HG03103 (cell line): ENCODE measurements around the gene GPR183.
"Not testable (repeated sequence)": the region's sequence is repeated elsewhere in the genome, so short reads cannot be mapped to it uniquely, and the experiment has no call there.

ENCODE experiments used
- ATAC-seq: cut with Tn5 transposase; IDR thresholded peaks from one replicate; pipeline ENCODE4 v1.9.1; 2021; ENCODE audit warnings: low read depth; ENCODE audit not compliant: unreplicated experiment

GPR183 gene

GRCh38 chr13:99251921-99252320 is 55.3 kb downstream of the GPR183 start:
- no peak for ATAC-seq

- ATAC-seq: no peak
These were observed 56.0 kb downstream of the GPR183 start for GRCh38 chr13:99250982-99251825.

GRCh38 chr13:99249606-99250005 is 57.6 kb downstream of the GPR183 start:
- not testable (repeated sequence) for ATAC-seq

- not testable (repeated sequence) for ATAC-seq
These were observed 58.0 kb downstream of the GPR183 start for GRCh38 chr13:99249178-99249577.

- ATAC-seq: no peak
These were observed 61.1 kb downstream of the GPR183 start for GRCh38 chr13:99246100-99246499.
